ENCODE data around the gene CXCR5.
A peak's percentile ranks its signal among the peaks of the same experiment; 100 is the strongest.

The CXCR5 gene

GRCh38 chr11:118903204-118904015 lies 19.7 kb downstream of the CXCR5 start:
- Histone ChIP-seq H3K4me2 (peak overlapping the region in 3 of 11 experiments; percentile 15 to 31 (median 25); a peak in 2 of 22 replicates), H3K36me3 (peaks cover 75 to 100% (median 93%) of the 10 kb centered on the region in 11 experiments), H3K9me3 (replicated peaks in 1 of 11) (no peaks in the 10 kb centered on the region), H3K4me1 (peaks cover 15 to 64% (median 49%) of the 10 kb centered on the region in 10 experiments; a peak in 18 of 20 replicates), H4K20me1 (peaks cover 0 to 91% (median 25%) of the 10 kb centered on the region in 11 experiments; a peak in 16 of 22 replicates), H3K9ac (peak overlapping the region in 6 of 11 experiments; percentile 2 to 52 (median 28); a peak in 6 of 22 replicates), H3K4me3 (no peak overlapping the region), H3K27ac (0 out of 22 replicates have a peak overlapping the region, but pooled peaks of 1 of the 11 experiments have one; percentile 9), H3K27me3 (no peaks in the 10 kb centered on the region)
- no peak for TF ChIP-seq Cebpa-rat (IDR thresholded peaks at IDR 0.05)

- peaks cover 3 to 59% (median 24%) of the 10 kb centered on the region in 11 experiments; a peak in 17 of 22 replicates for H4K20me1 ChIP-seq
- no peak for TF ChIP-seq Cebpa-rat (IDR thresholded peaks at IDR 0.05)
- H3K27me3 ChIP-seq = no peaks in the 10 kb centered on the region
- H3K4me3 ChIP-seq = no peak overlapping the region
- H3K9me3 ChIP-seq (replicated peaks in 1 of 11) = no peaks in the 10 kb centered on the region
- peaks cover 48 to 72% (median 58%) of the 10 kb centered on the region in 10 experiments for H3K4me1 ChIP-seq
- peak overlapping the region in 10 of 11 experiments; percentile 13 to 100 (median 98); a peak in 18 of 22 replicates for H3K4me2 ChIP-seq
- H3K27ac ChIP-seq = peak overlapping the region in 7 of 11 experiments; percentile 8 to 96 (median 40); a peak in 9 of 22 replicates
- peak overlapping the region in 6 of 11 experiments; percentile 34 to 94 (median 84); a peak in 7 of 22 replicates for H3K9ac ChIP-seq
- H3K36me3 ChIP-seq = peaks cover 47 to 64% (median 56%) of the 10 kb centered on the region in 11 experiments
These were observed 23.7 kb downstream of the CXCR5 start for GRCh38 chr11:118907051-118908042.

- Histone ChIP-seq H3K4me2 (peak overlapping the region in 10 of 11 experiments; percentile 93 to 100 (median 98); a peak in 19 of 22 replicates), H3K4me1 (peaks cover 57 to 82% (median 67%) of the 10 kb centered on the region in 10 experiments), H3K27ac (peak overlapping the region in 6 of 11 experiments; percentile 8 to 96 (median 65); a peak in 9 of 22 replicates), H3K9me3 (replicated peaks in 1 of 11) (no peaks in the 10 kb centered on the region), H3K9ac (peak overlapping the region in 7 of 11 experiments; percentile 19 to 94 (median 84); a peak in 7 of 22 replicates), H3K27me3 (no peaks in the 10 kb centered on the region), H4K20me1 (peaks cover 3 to 53% (median 24%) of the 10 kb centered on the region in 11 experiments; a peak in 17 of 22 replicates), H3K36me3 (peaks cover 46 to 55% (median 51%) of the 10 kb centered on the region in 11 experiments), H3K4me3 (no peak overlapping the region)
- no peak for TF ChIP-seq Cebpa-rat (IDR thresholded peaks at IDR 0.05)
These were observed 24.6 kb downstream of the CXCR5 start for GRCh38 chr11:118908264-118908663.

- Histone ChIP-seq H3K9me3 (replicated peaks in 1 of 11) (no peaks in the 10 kb centered on the region), H3K9ac (peak overlapping the region; percentile 68 to 94 (median 81)), H3K27me3 (no peaks in the 10 kb centered on the region), H3K27ac (peak overlapping the region in 10 of 11 experiments; percentile 55 to 96 (median 90); a peak in 20 of 22 replicates), H4K20me1 (peaks cover 3 to 47% (median 20%) of the 10 kb centered on the region in 11 experiments; a peak in 17 of 22 replicates), H3K4me3 (peak overlapping the region in 9 of 10 experiments; percentile 28 to 67 (median 57); a peak in 18 of 20 replicates), H3K36me3 (peaks cover 38 to 47% (median 43%) of the 10 kb centered on the region in 11 experiments; a peak in 21 of 22 replicates), H3K4me1 (peaks cover 65 to 82% (median 72%) of the 10 kb centered on the region in 10 experiments), H3K4me2 (peak overlapping the region; percentile 93 to 100 (median 98))
- TF ChIP-seq Cebpa-rat (IDR thresholded peaks at IDR 0.05) = no peak
These were observed 25.4 kb downstream of the CXCR5 start for GRCh38 chr11:118908901-118909618.

- Histone ChIP-seq H3K4me1 (peaks cover 72 to 82% (median 79%) of the 10 kb centered on the region in 10 experiments), H3K9me3 (replicated peaks in 1 of 11) (no peaks in the 10 kb centered on the region), H3K36me3 (peaks cover 31 to 40% (median 36%) of the 10 kb centered on the region in 11 experiments; a peak in 21 of 22 replicates), H3K4me2 (peak overlapping the region; percentile 93 to 100 (median 98)), H3K27ac (peak overlapping the region in 10 of 11 experiments; percentile 55 to 96 (median 90); a peak in 20 of 22 replicates), H3K27me3 (no peaks in the 10 kb centered on the region), H3K4me3 (peak overlapping the region in 9 of 10 experiments; percentile 28 to 67 (median 57); a peak in 18 of 20 replicates), H4K20me1 (peaks cover under 1 to 40% (median 20%) of the 10 kb centered on the region in 11 experiments; a peak in 17 of 22 replicates), H3K9ac (peak overlapping the region; percentile 68 to 94 (median 81))
- TF ChIP-seq Cebpa-rat (IDR thresholded peaks at IDR 0.05) = no peak
These were observed 26.1 kb downstream of the CXCR5 start for GRCh38 chr11:118909619-118910308.

- peak overlapping the region; percentile 93 to 100 (median 98) for H3K4me2 ChIP-seq
- H3K27me3 ChIP-seq = no peaks in the 10 kb centered on the region
- TF ChIP-seq Cebpa-rat (IDR thresholded peaks at IDR 0.05) = no peak
- H3K36me3 ChIP-seq = peaks cover 26 to 33% (median 29%) of the 10 kb centered on the region in 11 experiments; a peak in 21 of 22 replicates
- H4K20me1 ChIP-seq = peaks cover 0 to 39% (median 20%) of the 10 kb centered on the region in 11 experiments; a peak in 15 of 22 replicates
- H3K9me3 ChIP-seq (replicated peaks in 1 of 11) = no peaks in the 10 kb centered on the region
- H3K9ac ChIP-seq = peak overlapping the region; percentile 69 to 94 (median 81); a peak in 21 of 22 replicates
- peak overlapping the region in 10 of 11 experiments; percentile 64 to 96 (median 90); a peak in 19 of 22 replicates for H3K27ac ChIP-seq
- H3K4me3 ChIP-seq = peak overlapping the region in 9 of 10 experiments; percentile 26 to 67 (median 57); a peak in 17 of 20 replicates
- peaks cover 80 to 90% (median 86%) of the 10 kb centered on the region in 10 experiments for H3K4me1 ChIP-seq
These were observed 26.8 kb downstream of the CXCR5 start for GRCh38 chr11:118910309-118911112.
